ENCODE results near the gene NR3C2. TPM values are rescaled to one million over a fixed set of nuclear protein-coding genes. Genes with fewer than 3 reads are reported as not detected.
A peak's percentile ranks its signal among the peaks of the same experiment; 100 is the strongest.

NR3C2 gene
- total RNA-seq, 1 donor from 2014 or later = 24.7 TPM

DNA sequence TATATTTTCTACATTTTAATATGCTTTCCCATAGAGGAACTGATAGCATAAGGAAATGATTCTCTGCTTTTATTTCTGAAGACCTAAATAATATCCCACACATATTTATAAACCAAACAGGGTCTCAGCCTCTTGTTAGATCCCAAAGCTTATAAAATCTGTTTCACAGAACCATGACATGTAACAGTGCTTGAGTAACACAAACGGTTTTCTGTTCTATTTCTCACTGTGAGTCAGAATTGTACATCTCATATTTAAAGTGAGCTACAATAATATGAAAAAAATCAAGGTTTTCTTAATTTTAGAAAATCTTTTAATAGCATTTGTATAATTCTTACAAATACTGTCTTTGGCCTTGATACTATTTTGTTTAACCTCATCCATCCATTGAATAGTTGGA lies 51.2 kb downstream of the NR3C2 start:
- no peak for DNase-seq
- intact Hi-C loops (cut with DNase I) = no loop called here
- no peak for ATAC-seq (ENCODE audit: poor library complexity)

DNA sequence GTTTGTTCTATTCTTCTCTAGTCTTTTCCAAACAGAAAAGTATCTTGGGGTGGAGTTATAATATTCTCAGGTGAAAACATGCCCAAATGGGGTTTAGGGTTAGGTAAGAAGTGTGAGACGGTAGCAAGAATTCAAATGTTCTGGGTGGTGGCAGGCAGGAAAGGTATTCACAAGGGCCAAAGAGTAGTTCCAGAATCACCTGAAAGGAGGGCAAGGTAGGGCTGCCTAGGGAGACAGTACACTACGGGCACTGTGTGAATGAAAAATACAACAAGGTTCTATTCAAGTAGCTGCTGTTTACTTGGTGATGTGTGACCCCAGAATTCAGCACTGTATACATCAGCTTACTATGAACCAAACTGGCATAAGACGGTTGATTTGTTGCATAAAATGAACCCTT lies 51.9 kb downstream of the NR3C2 start:
- DNase-seq = no peak
- ATAC-seq (ENCODE audit: poor library complexity) = no peak
- intact Hi-C loops (cut with DNase I) = no loop called here

DNA sequence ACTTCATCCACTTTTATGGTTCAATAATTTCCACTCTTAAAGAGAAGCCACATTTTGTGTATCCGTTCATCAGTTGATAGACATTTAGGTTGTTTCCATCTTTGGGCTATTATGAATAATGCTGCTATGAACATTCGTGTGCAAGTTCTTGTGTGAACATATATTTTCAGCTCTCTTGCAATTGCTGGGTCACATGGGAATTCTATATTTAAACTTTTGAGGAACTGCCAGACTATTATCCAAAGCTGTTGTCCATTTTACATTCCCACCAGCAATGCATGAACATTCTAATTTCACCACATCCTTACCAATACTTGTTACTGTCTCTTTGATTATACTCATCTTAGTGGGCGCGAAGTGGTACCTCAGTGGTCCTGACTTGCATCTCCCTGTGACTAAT lies 61.9 kb downstream of the NR3C2 start:
- DNase-seq (no peak), ATAC-seq (ENCODE audit: poor library complexity) (no peak)
- intact Hi-C loops (cut with DNase I) = no loop called here

DNA sequence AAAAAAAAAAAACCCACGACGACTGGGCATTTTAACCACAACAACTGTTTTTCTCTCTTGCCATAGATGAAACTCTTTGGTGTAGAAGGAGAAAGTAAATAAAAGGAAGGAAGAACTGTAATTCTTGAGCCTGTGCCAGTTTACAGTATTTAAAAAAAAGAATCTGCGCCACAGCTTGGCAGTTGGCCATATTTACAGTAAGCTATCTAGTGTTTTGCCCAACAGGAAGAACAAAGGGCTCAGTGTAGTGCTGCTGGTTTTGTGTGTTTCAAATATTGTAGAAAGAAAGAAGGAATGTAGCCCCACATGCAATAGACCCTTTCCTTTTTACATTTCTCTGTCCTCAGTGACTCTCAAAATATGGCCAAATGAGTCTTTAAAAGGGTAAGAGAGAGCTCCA lies 66.1 kb downstream of the NR3C2 start:
- ATAC-seq (ENCODE audit: poor library complexity) = peak; percentile 78
- intact Hi-C loops (cut with DNase I) = no loop called here
- DNase-seq = no peak

DNA sequence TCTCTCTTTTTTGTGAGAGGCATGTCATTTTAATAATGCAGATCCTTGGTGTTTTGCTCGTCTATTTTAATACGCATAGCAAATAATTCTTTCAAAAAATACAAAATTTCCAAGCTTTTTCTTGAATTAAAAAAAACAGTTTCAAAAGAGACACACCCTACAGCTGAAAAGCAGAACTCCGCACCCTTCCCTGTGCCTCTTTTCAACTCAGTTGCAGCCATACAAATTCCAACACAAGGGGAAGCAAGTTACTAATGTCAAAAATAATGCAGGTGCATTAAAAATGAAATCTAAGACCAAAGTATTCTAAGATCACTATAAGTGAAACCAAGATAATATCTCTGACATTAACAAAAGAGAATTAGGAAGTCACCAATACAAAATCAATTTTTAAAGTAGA lies 66.6 kb downstream of the NR3C2 start:
- DNase-seq = no peak
- peak; percentile 71 for ATAC-seq (ENCODE audit: poor library complexity)
- intact Hi-C loops (cut with DNase I) = no loop called here

DNA sequence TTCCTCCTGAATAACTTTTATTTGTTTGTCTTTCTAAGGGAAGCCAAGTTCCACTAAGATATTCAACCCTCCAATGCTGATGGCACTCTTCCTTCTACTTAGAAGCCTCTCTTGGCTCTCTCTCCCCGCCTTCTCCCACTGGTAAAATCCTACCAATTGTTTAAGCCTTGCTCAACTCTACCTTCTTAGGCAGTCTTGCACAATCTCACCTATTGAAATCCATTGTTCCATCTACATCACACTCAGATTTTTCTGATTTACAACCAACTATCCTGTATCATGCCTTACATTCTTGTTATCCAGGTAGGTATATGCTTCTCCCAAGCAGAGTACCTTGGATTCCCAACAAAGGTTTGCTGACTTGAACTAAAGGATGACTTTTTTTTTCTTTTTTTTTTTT lies 69.1 kb downstream of the NR3C2 start:
- ATAC-seq (ENCODE audit: poor library complexity) (no peak), DNase-seq (no peak)
- intact Hi-C loops (cut with DNase I) = no loop called here

DNA sequence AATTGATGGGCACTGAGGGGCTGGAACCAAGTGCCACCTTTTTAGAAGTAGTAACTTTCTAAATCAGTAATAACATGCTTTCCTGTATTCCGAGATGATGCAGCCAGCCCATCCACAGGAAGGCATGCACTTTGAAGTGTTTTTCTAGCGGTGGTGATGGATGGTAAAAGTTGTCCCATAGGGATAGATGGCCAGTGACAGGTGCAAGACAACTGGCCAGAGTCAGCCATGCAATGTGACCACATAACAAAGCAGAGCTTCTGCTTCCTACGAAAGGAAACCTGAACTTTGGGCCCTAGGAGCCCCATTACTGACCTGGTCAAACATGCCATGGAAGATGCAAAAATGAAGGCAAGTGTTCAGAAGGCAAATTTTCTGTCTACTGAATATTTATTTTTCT lies 72.3 kb downstream of the NR3C2 start:
- DNase-seq (no peak), ATAC-seq (ENCODE audit: poor library complexity) (no peak)
- intact Hi-C loops (cut with DNase I) = no loop called here

DNA sequence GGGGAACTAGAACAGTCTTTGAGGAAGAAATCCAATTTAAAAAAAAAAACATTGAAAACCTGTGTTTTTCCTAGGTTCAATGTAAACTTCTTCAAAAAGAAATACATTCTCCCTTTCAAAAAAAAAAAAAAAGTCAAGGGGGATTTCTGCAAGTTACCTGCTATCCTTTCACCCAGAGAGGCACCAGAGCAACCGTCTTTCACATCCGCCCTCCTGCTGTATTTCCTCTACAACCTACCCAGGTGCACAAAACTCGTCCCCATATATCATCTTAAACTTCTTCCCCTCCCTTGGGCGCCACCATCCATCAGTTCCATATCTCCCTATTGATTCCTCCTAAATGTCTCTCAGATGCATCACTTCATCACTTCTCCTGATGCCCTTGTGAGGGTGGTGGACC lies 74.5 kb downstream of the NR3C2 start:
- intact Hi-C loops (cut with DNase I) = no loop called here
- DNase-seq (no peak), ATAC-seq (ENCODE audit: poor library complexity) (no peak)

DNA sequence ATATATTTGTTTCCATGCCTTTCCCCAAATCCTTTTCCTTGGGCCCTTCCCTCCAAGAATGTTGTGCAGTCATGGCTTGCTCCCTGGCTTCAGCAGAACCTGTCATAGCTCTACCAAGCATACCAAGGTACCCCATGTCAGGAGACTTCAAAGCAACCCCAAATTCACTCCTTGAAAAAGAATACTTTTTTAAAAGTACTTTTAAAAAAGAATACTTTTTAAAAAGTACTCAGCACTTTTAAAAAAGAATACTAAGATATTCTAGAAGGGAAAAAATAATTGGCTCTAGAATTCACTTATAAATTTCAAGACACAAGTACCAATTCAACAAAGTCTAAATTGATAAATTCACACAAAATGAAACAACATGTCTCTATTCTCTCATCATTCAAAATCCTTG lies 76.0 kb downstream of the NR3C2 start:
- no peak for DNase-seq
- intact Hi-C loops (cut with DNase I) = no loop called here
- no peak for ATAC-seq (ENCODE audit: poor library complexity)

DNA sequence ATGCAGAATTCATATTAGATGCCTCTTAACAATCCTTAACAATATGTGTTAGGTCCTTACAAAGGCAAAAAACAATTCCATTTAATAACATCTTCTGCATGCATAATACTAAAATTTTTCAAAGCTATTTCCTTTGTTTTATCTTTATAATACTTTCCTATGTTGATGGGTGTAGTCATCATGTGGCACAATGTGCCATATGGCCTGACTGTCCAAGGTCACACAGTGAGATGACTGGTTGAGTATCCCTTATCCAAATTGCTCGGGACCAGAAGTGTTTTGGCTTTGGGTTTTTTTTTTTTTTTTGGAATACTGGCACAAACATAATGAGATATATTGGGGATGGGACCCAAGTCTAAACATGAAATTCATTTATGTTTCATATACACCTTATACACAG lies 77.7 kb downstream of the NR3C2 start:
- intact Hi-C loops (cut with DNase I) = no loop called here

DNA sequence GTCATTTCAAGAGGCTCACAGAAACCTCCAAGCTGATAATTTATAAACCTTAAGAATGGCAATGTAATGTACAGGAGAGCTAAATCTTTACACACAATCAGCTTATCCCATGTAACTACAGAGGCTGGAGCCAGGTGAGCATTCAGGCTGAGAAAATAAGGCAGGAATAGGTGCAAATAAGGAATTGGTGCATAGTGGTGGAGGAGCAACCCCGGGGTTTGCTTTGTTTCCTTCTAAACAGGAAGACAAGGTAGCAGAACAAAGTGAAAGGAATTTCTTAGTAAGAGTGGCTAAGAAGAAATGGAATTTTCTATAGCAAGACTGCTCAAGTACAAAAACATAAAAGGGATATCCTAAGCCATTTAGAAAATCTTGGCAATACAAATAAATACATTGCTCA lies 82.4 kb downstream of the NR3C2 start:
- DNase-seq (no peak), ATAC-seq (ENCODE audit: poor library complexity) (no peak)
- intact Hi-C loops (cut with DNase I) = no loop called here

More for the DNA sequence above, 77.7 kb downstream of the NR3C2 start:
- ATAC-seq (ENCODE audit: poor library complexity) (peak; percentile 48), DNase-seq (no peak)

DNA sequence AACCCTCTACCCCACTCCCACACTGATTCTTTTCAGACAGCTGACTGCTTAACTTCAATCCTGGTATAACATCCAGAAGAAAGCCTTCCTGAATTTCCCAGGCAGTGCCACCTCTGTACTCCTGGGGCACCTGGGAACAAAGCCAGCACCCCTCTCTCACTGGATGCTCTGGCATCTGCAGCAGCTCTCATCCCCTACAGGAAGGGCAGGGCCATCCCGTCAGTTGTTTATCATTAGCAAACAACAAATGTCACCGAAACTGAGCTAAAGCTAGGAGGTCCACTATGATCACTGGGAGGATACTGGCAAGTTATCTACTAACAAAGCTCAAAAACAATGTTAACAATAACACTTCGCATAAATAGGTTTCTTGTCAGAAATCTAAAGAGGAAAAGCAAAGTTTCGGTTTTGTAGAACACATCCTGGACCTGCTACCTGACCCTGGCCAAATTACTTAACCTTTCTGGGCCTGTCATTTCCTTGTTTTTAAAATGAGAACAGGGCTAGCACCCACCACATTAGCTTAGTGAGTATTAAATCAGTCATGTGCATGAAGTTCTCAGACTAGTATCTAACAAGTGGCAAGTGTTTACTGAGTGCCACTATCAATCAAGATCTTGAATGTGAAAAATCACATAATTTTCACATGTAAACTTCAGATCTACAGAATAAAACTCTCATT lies 86.6 kb downstream of the NR3C2 start:
- intact Hi-C loops (cut with DNase I) = no loop called here
- no peak for ATAC-seq (ENCODE audit: poor library complexity)
- peak; percentile 40 for DNase-seq

DNA sequence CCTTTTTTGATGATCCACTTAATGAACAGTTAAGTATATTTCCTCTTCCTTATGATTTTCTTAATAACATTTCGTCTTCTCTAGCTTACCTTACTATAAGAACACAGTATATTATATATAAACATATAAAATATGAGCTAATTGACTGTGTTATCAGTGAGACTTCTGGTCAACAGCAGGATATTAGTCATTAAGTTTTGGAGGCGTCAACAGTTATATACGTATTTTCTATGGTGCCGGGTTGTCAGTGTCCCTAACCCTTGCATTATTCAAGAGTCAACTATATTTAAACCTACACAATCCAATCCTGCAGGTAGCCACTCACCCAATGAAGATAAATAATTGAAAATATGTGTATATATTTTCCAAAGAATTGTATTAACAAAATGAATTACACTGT lies 88.0 kb downstream of the NR3C2 start:
- intact Hi-C loops (cut with DNase I) = no loop called here
- DNase-seq (no peak), ATAC-seq (ENCODE audit: poor library complexity) (no peak)

DNA sequence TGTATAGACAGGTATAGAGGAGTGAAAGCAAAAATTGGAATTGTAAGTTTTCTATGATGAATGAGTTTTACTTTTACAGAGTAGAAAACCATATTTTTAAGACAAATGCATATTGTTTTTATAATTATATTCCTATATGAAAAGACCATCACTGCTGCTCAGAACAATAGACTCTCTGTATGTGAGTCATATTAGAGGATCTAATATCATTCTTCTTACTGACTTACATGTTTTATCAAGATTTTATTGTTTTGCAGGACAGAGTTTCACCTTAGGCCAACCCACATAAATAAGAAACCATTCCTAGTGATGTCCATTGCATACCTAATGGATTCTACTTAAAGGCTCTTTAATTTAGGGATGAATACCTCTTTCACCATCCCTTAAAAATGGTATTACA lies 88.6 kb downstream of the NR3C2 start:
- intact Hi-C loops (cut with DNase I) = no loop called here
- no peak for ATAC-seq (ENCODE audit: poor library complexity)
- DNase-seq = no peak

DNA sequence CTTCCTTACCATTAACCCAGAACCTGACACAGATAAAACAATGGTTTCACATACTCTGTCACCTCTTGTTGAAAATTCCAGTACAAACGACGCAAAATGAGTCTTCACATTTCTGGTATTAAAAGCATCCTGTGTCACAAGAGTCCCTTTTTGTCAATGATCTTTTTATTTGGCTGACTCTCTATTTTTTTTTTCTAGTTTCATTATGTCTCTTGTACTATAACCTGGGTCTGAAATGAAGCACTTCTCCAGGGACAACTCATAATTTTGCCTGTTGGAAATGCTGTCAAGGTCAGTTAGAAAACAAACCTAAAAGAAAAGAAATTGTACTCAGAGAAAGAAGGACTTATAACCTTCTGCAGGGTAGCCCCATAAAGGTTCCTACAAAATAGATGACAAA lies 93.1 kb downstream of the NR3C2 start:
- ATAC-seq (ENCODE audit: poor library complexity) = no peak
- intact Hi-C loops (cut with DNase I) = no loop called here

DNA sequence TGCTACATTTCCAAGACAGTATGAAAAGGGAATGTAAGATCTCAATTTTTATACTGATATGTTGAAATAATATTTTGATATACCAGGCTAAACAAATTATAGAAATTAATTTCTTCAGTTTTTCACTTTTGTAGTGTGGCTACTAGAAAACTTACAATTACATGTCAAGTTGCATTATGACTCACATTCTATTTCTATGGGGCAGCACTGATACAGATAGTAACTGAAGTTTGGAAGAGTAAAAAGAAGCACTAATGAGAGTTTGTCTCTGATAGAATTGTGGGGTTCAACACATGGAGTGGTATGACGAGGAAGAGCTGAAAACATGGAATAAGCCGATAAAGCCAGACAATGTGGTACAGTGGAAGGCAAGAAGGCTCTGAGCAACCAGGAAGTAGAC lies 95.6 kb downstream of the NR3C2 start:
- intact Hi-C loops (cut with DNase I) = no loop called here
- no peak for DNase-seq
- no peak for ATAC-seq (ENCODE audit: poor library complexity)

More for the DNA sequence above, 93.1 kb downstream of the NR3C2 start:
- no peak for DNase-seq

DNA sequence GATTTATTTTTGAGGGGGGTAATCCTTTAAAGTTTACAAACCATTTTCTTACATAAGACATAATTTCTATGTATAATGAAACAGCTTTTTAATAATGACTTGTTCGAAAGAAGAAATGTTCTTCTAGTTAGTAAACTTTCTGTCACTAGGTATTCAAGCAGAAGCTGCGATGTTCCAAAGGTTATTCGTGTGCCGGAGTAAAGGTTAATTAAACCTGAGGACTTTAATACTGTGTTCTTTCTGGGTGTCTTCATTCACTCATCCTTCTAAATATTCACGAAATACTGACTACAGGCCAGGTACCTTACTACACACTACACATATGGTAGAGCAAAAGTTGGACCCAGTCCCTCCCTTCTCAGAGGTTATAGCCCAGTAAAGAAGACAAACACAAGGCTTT lies 96.7 kb downstream of the NR3C2 start:
- no peak for ATAC-seq (ENCODE audit: poor library complexity)
- intact Hi-C loops (cut with DNase I) = no loop called here
- no peak for DNase-seq

DNA sequence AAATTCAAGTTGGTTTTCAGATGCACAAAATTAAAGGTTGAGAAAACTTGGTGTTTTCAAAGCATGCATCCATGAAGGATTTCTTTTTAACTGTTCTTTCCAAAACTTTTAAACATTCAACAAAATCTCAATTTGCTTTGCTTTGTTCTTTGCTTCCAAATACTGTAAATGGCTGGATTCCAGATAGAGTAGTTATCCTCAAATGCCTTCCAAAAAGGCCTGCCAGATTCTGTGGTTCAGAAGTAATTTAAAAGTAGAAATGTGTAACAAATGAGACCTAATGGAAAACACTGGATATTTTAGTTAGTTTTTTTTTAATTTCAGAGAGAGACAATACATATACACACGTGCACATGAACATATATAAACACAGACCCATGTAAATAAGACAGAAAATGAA lies 97.3 kb downstream of the NR3C2 start:
- intact Hi-C loops (cut with DNase I) = no loop called here
- DNase-seq (no peak), ATAC-seq (ENCODE audit: poor library complexity) (no peak)

DNA sequence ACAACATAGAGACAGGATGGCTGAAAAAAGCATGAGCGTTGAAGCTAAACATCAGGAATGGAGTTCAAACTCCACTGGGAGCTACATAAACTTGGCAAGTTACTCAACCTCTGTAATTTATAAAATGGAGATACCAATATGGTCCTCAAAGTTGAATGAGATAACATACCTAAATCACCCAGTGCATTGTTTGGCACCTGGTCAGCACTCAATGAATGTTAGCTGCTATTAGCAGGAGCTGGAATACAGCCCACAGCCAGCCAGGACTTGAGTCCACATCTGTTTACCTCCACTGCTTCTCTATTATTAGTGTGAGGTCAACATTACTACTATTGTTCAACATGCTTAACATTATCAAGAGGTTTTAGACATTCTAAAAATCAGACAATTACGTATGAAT lies 97.9 kb downstream of the NR3C2 start:
- DNase-seq = peak; percentile 42
- intact Hi-C loops (cut with DNase I) = no loop called here
- peak; percentile 63 for ATAC-seq (ENCODE audit: poor library complexity)

DNA sequence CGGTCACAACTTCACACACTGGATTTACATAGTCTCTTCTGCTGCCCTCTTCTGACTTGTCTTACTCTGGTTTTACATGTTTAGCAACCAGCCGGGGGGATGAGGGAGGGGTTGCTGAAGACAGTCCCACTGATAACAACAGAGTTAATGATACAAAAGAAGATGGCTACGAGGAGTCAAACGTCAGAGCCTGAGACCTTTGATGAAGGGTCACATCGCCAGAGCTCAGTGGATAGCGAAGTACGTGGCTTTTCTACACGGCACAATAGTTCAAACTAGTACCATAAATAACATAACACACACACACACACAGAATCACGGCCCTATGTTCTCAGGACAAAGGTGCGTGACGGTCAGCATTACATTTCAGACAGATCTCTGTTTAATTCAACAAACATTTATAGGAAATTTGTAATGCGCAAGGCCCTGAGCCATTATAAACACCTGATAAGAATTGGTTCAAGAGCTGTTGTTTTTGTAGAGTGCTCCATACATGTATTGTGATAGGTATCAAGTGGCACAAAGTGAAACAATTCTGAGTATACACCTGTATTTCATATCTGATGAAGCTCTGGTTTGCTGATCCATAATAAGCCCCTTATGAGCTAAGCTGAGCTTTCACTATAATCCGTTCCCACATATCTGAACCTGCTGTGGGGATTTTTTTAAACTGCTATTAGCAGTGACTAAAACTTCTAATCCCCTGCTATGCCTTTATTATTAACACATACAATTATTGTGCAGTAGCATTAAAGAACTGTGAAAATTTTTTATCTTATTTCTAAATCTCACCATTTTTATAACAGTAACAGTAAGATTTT lies 100.0 kb downstream of the NR3C2 start:
- intact Hi-C loops (cut with DNase I) = no loop called here
- ATAC-seq (ENCODE audit: poor library complexity) (peak; percentile 46), DNase-seq (no peak)

DNA sequence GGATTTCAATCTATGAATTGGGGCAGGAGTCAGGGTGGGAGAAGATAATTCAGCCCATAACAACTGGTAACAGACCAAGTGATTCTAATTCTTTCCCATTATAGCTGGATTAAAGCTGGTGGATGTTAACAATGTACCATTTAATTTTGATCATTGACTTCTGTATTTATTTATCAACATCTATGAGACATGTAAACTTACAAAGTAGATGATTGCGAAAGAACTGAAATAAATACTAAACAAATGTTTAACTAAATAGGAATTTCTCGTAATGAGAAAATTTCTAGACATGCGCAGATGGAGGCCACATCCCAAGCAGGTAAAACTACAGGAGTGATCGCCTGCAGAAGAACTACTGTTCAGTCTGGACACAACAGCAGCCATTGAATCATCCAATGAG lies 107.1 kb downstream of the NR3C2 start:
- intact Hi-C loops (cut with DNase I) = no loop called here
- DNase-seq (no peak), ATAC-seq (ENCODE audit: poor library complexity) (no peak)
